ENCODE measurements around the gene DMAC2. TPM values are rescaled to one million over a fixed set of nuclear protein-coding genes. Genes with fewer than 3 reads are reported as not detected.

DMAC2 gene
- total RNA-seq, 6 experiments from 2014 or later = 18.9 to 30.5 (median 22.5) TPM

- Histone ChIP-seq H3K4me3 (no peak overlapping the region), H3K27ac (no peak overlapping the region), H3K27me3 (no peaks in the 10 kb centered on the region), H3K36me3 (no peaks in the 10 kb centered on the region), H3K9me3 (no peaks in the 10 kb centered on the region), H3K4me1 (peaks cover 0 to 16% (median 4%) of the 10 kb centered on the region in 4 donors)
- intact Hi-C loops (cut with DNase I) = no loop called here
- 80% methylated on average over 3 of the region's 3 CpGs for WGBS (ENCODE audit: insufficient coverage, low coverage, low lambda C conversion rate, missing lambda C conversion rate)
- no peak for TF ChIP-seq CTCF (IDR thresholded peaks at IDR 0.05)
- no peak for TF ChIP-seq POLR2A (IDR thresholded peaks at IDR 0.05)
- ATAC-seq (no peak), DNase-seq (no peak)
These were observed 37.7 kb downstream of the DMAC2 start for GRCh38 chr19:41402010-41402409.

- Histone ChIP-seq H3K27ac (no peak overlapping the region), H3K4me1 (peaks cover 0 to 18% (median 4%) of the 10 kb centered on the region in 4 donors), H3K4me3 (no peak overlapping the region), H3K36me3 (no peaks in the 10 kb centered on the region), H3K9me3 (no peaks in the 10 kb centered on the region), H3K27me3 (no peaks in the 10 kb centered on the region)
- intact Hi-C loops (cut with DNase I) = no loop called here
- 80% methylated on average over 3 of the region's 4 CpGs for WGBS (ENCODE audit: insufficient coverage, low coverage, low lambda C conversion rate, missing lambda C conversion rate)
- no peak for DNase-seq
- TF ChIP-seq POLR2A (IDR thresholded peaks at IDR 0.05) = no peak
- no peak for TF ChIP-seq CTCF (IDR thresholded peaks at IDR 0.05)
- ATAC-seq = peak in 1 of 4 donors; percentile 33
These were observed 38.2 kb downstream of the DMAC2 start for GRCh38 chr19:41401483-41401882.

GRCh38 chr19:41399525-41399924 lies 40.2 kb downstream of the DMAC2 start:
- 86% methylated on average over 2 of the region's 2 CpGs for WGBS (ENCODE audit: insufficient coverage, low coverage, low lambda C conversion rate, missing lambda C conversion rate)
- peaks cover 0 to 28% (median 4%) of the 10 kb centered on the region in 4 donors for H3K4me1 ChIP-seq

GRCh38 chr19:41399091-41399490 lies 40.6 kb downstream of the DMAC2 start:
- 91% methylated on average over 3 of the region's 3 CpGs for WGBS (ENCODE audit: insufficient coverage, low coverage, low lambda C conversion rate, missing lambda C conversion rate)
- intact Hi-C loops (cut with DNase I) = no loop called here
- no peak for TF ChIP-seq POLR2A (IDR thresholded peaks at IDR 0.05)
- no peak for TF ChIP-seq CTCF (IDR thresholded peaks at IDR 0.05)

More at GRCh38 chr19:41399525-41399924, 40.2 kb downstream of the DMAC2 start:
- Histone ChIP-seq H3K27ac (no peak overlapping the region), H3K9me3 (no peaks in the 10 kb centered on the region), H3K27me3 (no peaks in the 10 kb centered on the region), H3K36me3 (no peaks in the 10 kb centered on the region), H3K4me3 (no peak overlapping the region)
- no peak for ATAC-seq
- no peak for DNase-seq
- intact Hi-C loops (cut with DNase I) = no loop called here
- TF ChIP-seq CTCF (IDR thresholded peaks at IDR 0.05) = no peak
- no peak for TF ChIP-seq POLR2A (IDR thresholded peaks at IDR 0.05)

GRCh38 chr19:41398598-41398997 lies 41.1 kb downstream of the DMAC2 start:
- 31% methylated on average over 2 of the region's 3 CpGs for WGBS (ENCODE audit: insufficient coverage, low coverage, low lambda C conversion rate, missing lambda C conversion rate)
- Histone ChIP-seq H3K9me3 (no peaks in the 10 kb centered on the region), H3K27ac (no peak overlapping the region), H3K36me3 (no peaks in the 10 kb centered on the region), H3K27me3 (no peaks in the 10 kb centered on the region), H3K4me1 (peaks cover 0 to 28% (median 4%) of the 10 kb centered on the region in 4 donors), H3K4me3 (peak overlapping the region; percentile 95 to 96 (median 95))
- no peak for TF ChIP-seq POLR2A (IDR thresholded peaks at IDR 0.05)
- TF ChIP-seq CTCF (IDR thresholded peaks at IDR 0.05) = no peak
- no peak for ATAC-seq
- DNase-seq = no peak
- intact Hi-C loops (cut with DNase I) = no loop called here

More at GRCh38 chr19:41399091-41399490, 40.6 kb downstream of the DMAC2 start:
- Histone ChIP-seq H3K36me3 (no peaks in the 10 kb centered on the region), H3K27me3 (no peaks in the 10 kb centered on the region), H3K9me3 (no peaks in the 10 kb centered on the region), H3K4me3 (peak overlapping the region in 2 of 3 donors; percentile 95), H3K4me1 (peaks cover 0 to 28% (median 4%) of the 10 kb centered on the region in 4 donors), H3K27ac (no peak overlapping the region)
- no peak for ATAC-seq
- DNase-seq = no peak

Data from right lobe of liver (tissue), 6 donors.